K562 (cell line): ENCODE data around the gene NDUFB3. TPM values are rescaled to one million over a fixed set of nuclear protein-coding genes. Genes with fewer than 3 reads are reported as not detected.

Experiments
- ATF3 ChIP-seq, 2 experiments: fragments of 450-650 bp in 1 of 2; sonication (generic) in 1 of 2; formaldehyde crosslinking in 1 of 2; IDR thresholded peaks in 1 of 2; conservative IDR thresholded peaks in 1 of 2; 2 replicates each; pipeline versions ENCODE4 v1.6.1 to v1.8.1; 2016 to 2023; ENCODE audit warnings: mild to moderate bottlenecking in 2 of 2, moderate library complexity in 2 of 2, inconsistent platforms in 1 of 2, missing genetic modification reagents in 1 of 2
- CBFA2T2 ChIP-seq: fragments of 450-650 bp; conservative IDR thresholded peaks from 2 replicates; pipeline ENCODE4 v1.6.1; 2017; ENCODE audit warnings: mild to moderate bottlenecking
- CTBP1 ChIP-seq: fragments of 450-650 bp; IDR thresholded peaks from 2 replicates; pipeline ENCODE4 v1.6.1; 2016; ENCODE audit warnings: borderline replicate concordance
- EHMT2 ChIP-seq: fragments of 450-650 bp; IDR thresholded peaks from 2 replicates; pipeline ENCODE4 v1.6.1; 2018; ENCODE audit warnings: antibody characterized with exemption
- ELK1 ChIP-seq: sonication (generic); formaldehyde crosslinking; IDR thresholded peaks from 2 replicates; pipeline ENCODE4 v1.8.1; 2022; ENCODE audit warnings: missing genetic modification reagents
- EP300 ChIP-seq: IDR thresholded peaks from 2 replicates; pipeline ENCODE4 v1.6.1; 2012; ENCODE audit warnings: low read length, improper control_type of control experiment
- FOSL1 ChIP-seq: fragments of 200-800 bp; sonication (Bioruptor generic); conservative IDR thresholded peaks from 2 replicates; pipeline ENCODE4 v1.6.1; 2016; ENCODE audit warnings: missing genetic modification characterization, missing compliant biosample characterization
- MAFF ChIP-seq: IDR thresholded peaks from 2 replicates; pipeline ENCODE4 v1.6.1; 2012; ENCODE audit warnings: low read length, improper control_type of control experiment
- MAFG ChIP-seq: fragments of 450-650 bp; conservative IDR thresholded peaks from 2 replicates; pipeline ENCODE4 v1.6.1; 2016; ENCODE audit warnings: missing genetic modification characterization, missing compliant biosample characterization
- MAFK ChIP-seq: IDR thresholded peaks from 2 replicates; pipeline ENCODE4 v1.6.1; 2011; ENCODE audit warnings: low read length, improper control_type of control experiment
- MNT ChIP-seq, 2 experiments: fragments of 450-650 bp; conservative IDR thresholded peaks; 2 replicates each; pipeline ENCODE4 v1.6.1; 2017; ENCODE audit warnings: mild to moderate bottlenecking in 2 of 2, moderate library complexity in 2 of 2
- NFIC ChIP-seq: fragments of 450-650 bp; IDR thresholded peaks from 2 replicates; pipeline ENCODE4 v1.6.1; 2017; ENCODE audit warnings: mild to moderate bottlenecking, inconsistent platforms
- NFRKB ChIP-seq: fragments of 450-650 bp; IDR thresholded peaks from 2 replicates; pipeline ENCODE4 v1.6.1; 2016; ENCODE audit warnings: low read depth
- PPARD ChIP-seq: fragments of 250-450 bp; sonication (Bioruptor Pico); IDR thresholded peaks from 2 replicates; pipeline ENCODE4 v1.8.0; 2022; ENCODE audit warnings: inconsistent platforms, mild to moderate bottlenecking, moderate library complexity
- RBM34 ChIP-seq: fragments of 200-400 bp; formaldehyde crosslinking; IDR thresholded peaks from 2 replicates; pipeline ENCODE4 v1.6.1; 2018; ENCODE audit warnings: low read length, borderline replicate concordance; ENCODE audit not compliant: insufficient read depth
- SMARCA4 ChIP-seq: fragments of 450-650 bp; IDR thresholded peaks from 2 replicates; pipeline ENCODE4 v1.6.1; 2016
- SOX6 ChIP-seq: fragments of 450-650 bp; IDR thresholded peaks from 2 replicates; pipeline ENCODE4 v1.6.1; 2014; ENCODE audit warnings: mild to moderate bottlenecking
- ZNF124 ChIP-seq: sonication (generic); formaldehyde crosslinking; IDR thresholded peaks from 2 replicates; pipeline ENCODE4 v1.8.1; 2022; ENCODE audit warnings: missing genetic modification reagents
- ZNF592 ChIP-seq: fragments of 450-650 bp; IDR thresholded peaks from 2 replicates; pipeline ENCODE4 v1.6.1; 2017; ENCODE audit warnings: antibody characterized with exemption, mild to moderate bottlenecking
- ZNF740 ChIP-seq, 3 experiments: fragments of 200-800 bp in 1 of 3; sonication (Bioruptor generic) in 1 of 3; sonication (generic) in 1 of 3; formaldehyde crosslinking in 1 of 3; IDR thresholded peaks; 2 replicates each; pipeline versions ENCODE4 v1.6.1 to v1.8.0; 2016 to 2022; ENCODE audit warnings: mild to moderate bottlenecking in 2 of 3, missing compliant biosample characterization in 2 of 3, missing genetic modification characterization in 2 of 3, missing genetic modification reagents in 1 of 3
- polyA plus RNA-seq, 8 experiments: library from polyadenylated mRNA; depleted of rRNA in 4 of 8; stranded (reverse) in 5 of 8; unstranded in 3 of 8; fragments of >200 nt; fragmentation: Nextera tagmentation in 2 of 8; fragmentation: Illumina TruSeq in 1 of 8; extraction: Ambion mirVana in 2 of 8; extraction: Trizol in 1 of 8; gene quantifications; 2 replicates each; pipeline versions ENCODE4 v1.2.1 to v1.2.3, GENCODE V29; 2011 to 2014; ENCODE audit warnings: inconsistent platforms in 1 of 8, missing spikeins in 1 of 8
- total RNA-seq, 7 experiments: library from RNA; depleted of rRNA in 6 of 7; stranded (reverse); fragments of >200 nt in 6 of 7; fragmentation: Illumina TruSeq in 2 of 7; extraction: Trizol in 2 of 7; gene quantifications; 2 replicates each; pipeline versions ENCODE4 v1.2.1 to v1.2.3, GENCODE V29; 2011 to 2021; ENCODE audit warnings: low replicate concordance in 1 of 7

Gene NDUFB3
- total and polyA plus RNA-seq, 9 of the 15 experiments (the other 6 are each of a cell fraction or from before 2014, with no cell fraction given): 126 to 786 (median 156) TPM

GRCh38 chr2:201122276-201122675, 50.5 kb downstream of the NDUFB3 start (continued):
- TF ChIP-seq ZNF740 (CRISPR knock-in tag; IDR thresholded peaks at IDR 0.05) (no peak), ZNF740 (tag; IDR thresholded peaks at IDR 0.05) (no peak), PPARD (CRISPR knock-in tag) (no peak), SOX6 (peak; percentile 43; the same call in 1 of the 2 replicates), ATF3 (IDR thresholded peaks at IDR 0.05) (peak; percentile 46; the same call in 1 of the 2 replicates), ATF3 (CRISPR knock-in tag; conservative IDR thresholded peaks at IDR 0.05) (no peak), EHMT2 (peak; percentile 78; the same call in 1 of the 2 replicates), EP300 (peak; percentile 25; the same call in 1 of the 2 replicates), NFRKB (peak; percentile 25; the same call in 1 of the 2 replicates), ELK1 (CRISPR knock-in tag) (no peak), CTBP1 (peak; percentile 31; the same call in 1 of the 2 replicates), MNT (conservative IDR thresholded peaks at IDR 0.05) (0 out of 4 replicates have a peak, but pooled peaks of 1 of the 2 experiments have one; percentile 25), SMARCA4 (0 out of 2 replicates have a peak, but pooled peaks have one; percentile 22), RBM34 (no peak), MAFK (peak; percentile 32; the same call in 1 of the 2 replicates), ZNF124 (no peak), NFIC (0 out of 2 replicates have a peak, but pooled peaks have one; percentile 11), ZNF592 (peak; percentile 75), CBFA2T2 (0 out of 2 replicates have a peak, but pooled peaks have one; percentile 8), MAFF (peak; percentile 1; the same call in 1 of the 2 replicates), MAFG (peak; percentile 57; the same call in 1 of the 2 replicates), FOSL1 (tag) (peak; percentile 43; the same call in 1 of the 2 replicates)
